ENCODE results near the gene LRP8. TPM values are rescaled to one million over a fixed set of nuclear protein-coding genes. Genes with fewer than 3 reads are reported as not detected.

The LRP8 gene
- total RNA-seq, 1 donor from 2014 or later, result 7.1 TPM

- DNase-seq (ENCODE audit: low spot score), result no peak
- Mint-ChIP-seq H3K9me3 (ENCODE audit: low read depth) (no peaks in the 10 kb centered on the region), H3K27ac (ENCODE audit: unreplicated experiment) (no peak overlapping the region), H3K36me3 (ENCODE audit: low read depth) (no peaks in the 10 kb centered on the region), H3K4me1 (ENCODE audit: low read depth) (peaks cover 2% of the 10 kb centered on the region), H3K4me3 (ENCODE audit: unreplicated experiment) (no peak overlapping the region), H3K27me3 (ENCODE audit: low read depth) (no peaks in the 10 kb centered on the region)
- TF ChIP-seq CTCF (IDR thresholded peaks at IDR 0.05), result no peak
These were observed 13.8 kb downstream of the LRP8 start for GRCh38 chr1:53314096-53314495.

GRCh38 chr1:53313556-53313955 lies 14.3 kb downstream of the LRP8 start:
- TF ChIP-seq CTCF (IDR thresholded peaks at IDR 0.05), result no peak
- no peak overlapping the region for H3K4me3 Mint-ChIP-seq (ENCODE audit: unreplicated experiment)
- H3K36me3 Mint-ChIP-seq (ENCODE audit: low read depth), result no peaks in the 10 kb centered on the region
- H3K9me3 Mint-ChIP-seq (ENCODE audit: low read depth), result no peaks in the 10 kb centered on the region
- H3K4me1 Mint-ChIP-seq (ENCODE audit: low read depth), result peaks cover 2% of the 10 kb centered on the region
- H3K27ac Mint-ChIP-seq (ENCODE audit: unreplicated experiment), result no peak overlapping the region
- H3K27me3 Mint-ChIP-seq (ENCODE audit: low read depth), result no peaks in the 10 kb centered on the region
- DNase-seq (ENCODE audit: low spot score), result peak; percentile 58

- no peaks in the 10 kb centered on the region for H3K36me3 Mint-ChIP-seq (ENCODE audit: low read depth)
- no peak for DNase-seq (ENCODE audit: low spot score)
- no peak overlapping the region for H3K4me3 Mint-ChIP-seq (ENCODE audit: unreplicated experiment)
- TF ChIP-seq CTCF (IDR thresholded peaks at IDR 0.05), result no peak
- no peaks in the 10 kb centered on the region for H3K9me3 Mint-ChIP-seq (ENCODE audit: low read depth)
- no peaks in the 10 kb centered on the region for H3K27me3 Mint-ChIP-seq (ENCODE audit: low read depth)
- peaks cover 2% of the 10 kb centered on the region for H3K4me1 Mint-ChIP-seq (ENCODE audit: low read depth)
- no peak overlapping the region for H3K27ac Mint-ChIP-seq (ENCODE audit: unreplicated experiment)
These were observed 16.1 kb downstream of the LRP8 start for GRCh38 chr1:53311702-53312305.

- H3K27me3 Mint-ChIP-seq (ENCODE audit: low read depth), result no peaks in the 10 kb centered on the region
- H3K27ac Mint-ChIP-seq (ENCODE audit: unreplicated experiment), result no peak overlapping the region
These were observed 16.8 kb downstream of the LRP8 start for GRCh38 chr1:53310847-53311681.

More at GRCh38 chr1:53310847-53311681, 16.8 kb downstream of the LRP8 start:
- H3K36me3 Mint-ChIP-seq (ENCODE audit: low read depth), result no peaks in the 10 kb centered on the region
- no peaks in the 10 kb centered on the region for H3K9me3 Mint-ChIP-seq (ENCODE audit: low read depth)
- no peak for DNase-seq (ENCODE audit: low spot score)
- peaks cover 3% of the 10 kb centered on the region for H3K4me1 Mint-ChIP-seq (ENCODE audit: low read depth)
- no peak overlapping the region for H3K4me3 Mint-ChIP-seq (ENCODE audit: unreplicated experiment)
- no peak for TF ChIP-seq CTCF (IDR thresholded peaks at IDR 0.05)

All from chondrocyte (in vitro differentiated cells).